Caco-2 (cell line): ENCODE results near the gene TGFA. TPM values are rescaled to one million over a fixed set of nuclear protein-coding genes. Genes with fewer than 3 reads are reported as not detected.

ENCODE experiments used
- BruUV-seq: library from RNA; stranded (reverse); fragments of 400-500 nt; replicated peaks from 2 replicates; lab custom pipeline; 2021; lab: Mats Ljungman, UMichigan
- CTCF ChIA-PET: fragments of 300-600 bp; sonication (Branson Sonifier 250); formaldehyde crosslinking; loops from one replicate; lab custom pipeline; 2022; ENCODE audit warnings: antibody characterized with exemption; lab: Charles Lee
- POLR2A ChIA-PET: fragments of 300-600 bp; sonication (Branson Sonifier 250); formaldehyde crosslinking; loops from one replicate; lab custom pipeline; 2022; ENCODE audit warnings: antibody characterized with exemption; lab: Charles Lee
- DNase-seq, 2 experiments: peaks; one replicate each; pipeline versions ENCODE4 v3.0.0 to v3.0.0-alpha.2; 2020 to 2022
- H3K27me3 ChIP-seq: replicated peaks from 2 replicates; pipeline ENCODE4 v1.6.0; 2011; ENCODE audit warnings: low read length; ENCODE audit not compliant: control insufficient read depth, insufficient read depth
- H3K36me3 ChIP-seq: 2 replicates; pipeline ENCODE4 v1.5.1; 2011; ENCODE audit warnings: low read length; ENCODE audit not compliant: control insufficient read depth, insufficient read depth
- H3K4me1 ChIP-seq: fragments of 250-450 bp; sonication (Bioruptor Pico); 2 replicates; pipeline ENCODE4 v1.5.1; 2020; ENCODE audit warnings: mild to moderate bottlenecking
- H3K4me3 ChIP-seq: 2 replicates; pipeline ENCODE4 v1.5.1; 2011; ENCODE audit warnings: low read depth, mild to moderate bottlenecking, control low read depth, low read length
- H3K9me3 ChIP-seq: fragments of 250-450 bp; sonication (Bioruptor Pico); 2 replicates; pipeline ENCODE4 v1.5.1; 2020; ENCODE audit warnings: mild to moderate bottlenecking, moderate library complexity
- H3K27ac Mint-ChIP-seq: one replicate; pipeline ENCODE4 v1.8.0; 2022; ENCODE audit warnings: mixed read lengths; ENCODE audit not compliant: unreplicated experiment
- H3K27me3 Mint-ChIP-seq: one replicate; pipeline ENCODE4 v1.8.0; 2022; ENCODE audit warnings: mixed read lengths; ENCODE audit not compliant: insufficient read depth, unreplicated experiment
- H3K36me3 Mint-ChIP-seq: one replicate; pipeline ENCODE4 v1.8.0; 2022; ENCODE audit warnings: mild to moderate bottlenecking, mixed read lengths; ENCODE audit not compliant: insufficient read depth, unreplicated experiment
- H3K4me1 Mint-ChIP-seq: one replicate; pipeline ENCODE4 v1.8.0; 2022; ENCODE audit warnings: low read depth, mixed read lengths; ENCODE audit not compliant: unreplicated experiment
- H3K4me3 Mint-ChIP-seq: one replicate; pipeline ENCODE4 v1.8.0; 2022; ENCODE audit warnings: mild to moderate bottlenecking, moderate library complexity, mixed read lengths; ENCODE audit not compliant: unreplicated experiment
- H3K9me3 Mint-ChIP-seq: one replicate; pipeline ENCODE4 v1.8.0; 2022; ENCODE audit warnings: mixed read lengths; ENCODE audit not compliant: unreplicated experiment
- intact Hi-C: fragments of 100-400 bp; cut with micrococcal nuclease; formaldehyde crosslinking; loops from one replicate; pipeline ENCODE4 v1.10.0; 2022; ENCODE audit not compliant: unreplicated experiment
- total RNA-seq: library from RNA; stranded (reverse); gene quantifications from 2 replicates; pipeline ENCODE4 v1.2.3, GENCODE V29; 2022
- TF ChIP-seq, protein P1 (sequence below), 2 experiments: fragments of 200-600 bp in 1 of 2; IDR thresholded peaks; 1 replicate in 1 of 2; 2 replicates in 1 of 2; pipeline versions ENCODE4 v1.5.1 to v1.8.0; 2011 to 2022; ENCODE audit warnings: antibody characterized with exemption in 1 of 2, control low read depth in 1 of 2, inconsistent platforms in 1 of 2, low read depth in 1 of 2, low read length in 1 of 2, mild to moderate bottlenecking in 1 of 2, moderate library complexity in 1 of 2; ENCODE audit not compliant: insufficient read depth in 1 of 2, severe bottlenecking in 1 of 2, unreplicated experiment in 1 of 2

TGFA gene
- total RNA-seq, 1 experiment from 2014 or later, result 0.70 TPM

DNA sequence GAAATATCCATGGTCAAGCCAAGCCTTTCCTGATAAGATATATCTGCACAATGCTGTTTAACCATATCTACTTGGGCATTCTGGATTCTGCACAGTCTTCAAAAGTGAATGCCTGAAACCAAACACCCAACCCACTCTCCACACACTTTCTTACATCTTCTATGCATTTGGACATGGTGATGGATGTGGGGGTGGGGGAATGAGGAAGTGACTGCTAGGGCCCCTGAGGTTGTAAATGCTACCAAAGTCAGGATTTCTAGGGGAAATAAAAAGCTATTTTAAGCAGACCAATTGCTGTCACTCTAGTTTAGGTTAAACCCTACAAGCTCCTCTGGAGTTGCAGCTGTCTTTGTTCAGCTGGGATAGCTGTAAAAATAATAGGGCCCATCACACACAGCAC, 26.7 kb upstream of the TGFA start:
- TF ChIP-seq, protein P1, sequence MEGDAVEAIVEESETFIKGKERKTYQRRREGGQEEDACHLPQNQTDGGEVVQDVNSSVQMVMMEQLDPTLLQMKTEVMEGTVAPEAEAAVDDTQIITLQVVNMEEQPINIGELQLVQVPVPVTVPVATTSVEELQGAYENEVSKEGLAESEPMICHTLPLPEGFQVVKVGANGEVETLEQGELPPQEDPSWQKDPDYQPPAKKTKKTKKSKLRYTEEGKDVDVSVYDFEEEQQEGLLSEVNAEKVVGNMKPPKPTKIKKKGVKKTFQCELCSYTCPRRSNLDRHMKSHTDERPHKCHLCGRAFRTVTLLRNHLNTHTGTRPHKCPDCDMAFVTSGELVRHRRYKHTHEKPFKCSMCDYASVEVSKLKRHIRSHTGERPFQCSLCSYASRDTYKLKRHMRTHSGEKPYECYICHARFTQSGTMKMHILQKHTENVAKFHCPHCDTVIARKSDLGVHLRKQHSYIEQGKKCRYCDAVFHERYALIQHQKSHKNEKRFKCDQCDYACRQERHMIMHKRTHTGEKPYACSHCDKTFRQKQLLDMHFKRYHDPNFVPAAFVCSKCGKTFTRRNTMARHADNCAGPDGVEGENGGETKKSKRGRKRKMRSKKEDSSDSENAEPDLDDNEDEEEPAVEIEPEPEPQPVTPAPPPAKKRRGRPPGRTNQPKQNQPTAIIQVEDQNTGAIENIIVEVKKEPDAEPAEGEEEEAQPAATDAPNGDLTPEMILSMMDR (IDR thresholded peaks at IDR 0.05; ENCODE audit: insufficient read depth in 1 of 2, low read depth in 1 of 2, low read length in 1 of 2, severe bottlenecking in 1 of 2, unreplicated experiment in 1 of 2), result no peak
- Histone ChIP-seq H3K4me1 (no peaks in the 10 kb centered on the region), H3K27me3 (no peaks in the 10 kb centered on the region), H3K9me3 (no peaks in the 10 kb centered on the region), H3K36me3 (no peaks in the 10 kb centered on the region), H3K4me3 (no peak overlapping the region)
- ChIA-PET CTCF (no interaction called here), POLR2A (no interaction called here)
- BruUV-seq, result no TSS peak
- H3K9me3 Mint-ChIP-seq, result no peaks in the 10 kb centered on the region
- no peak overlapping the region for H3K27ac Mint-ChIP-seq
- H3K4me3 Mint-ChIP-seq, result no peak overlapping the region
- H3K27me3 Mint-ChIP-seq, result peaks cover 12% of the 10 kb centered on the region
- no peak for DNase-seq
- intact Hi-C loops, result no loop called here
- H3K36me3 Mint-ChIP-seq, result no peaks in the 10 kb centered on the region
- no peaks in the 10 kb centered on the region for H3K4me1 Mint-ChIP-seq

DNA sequence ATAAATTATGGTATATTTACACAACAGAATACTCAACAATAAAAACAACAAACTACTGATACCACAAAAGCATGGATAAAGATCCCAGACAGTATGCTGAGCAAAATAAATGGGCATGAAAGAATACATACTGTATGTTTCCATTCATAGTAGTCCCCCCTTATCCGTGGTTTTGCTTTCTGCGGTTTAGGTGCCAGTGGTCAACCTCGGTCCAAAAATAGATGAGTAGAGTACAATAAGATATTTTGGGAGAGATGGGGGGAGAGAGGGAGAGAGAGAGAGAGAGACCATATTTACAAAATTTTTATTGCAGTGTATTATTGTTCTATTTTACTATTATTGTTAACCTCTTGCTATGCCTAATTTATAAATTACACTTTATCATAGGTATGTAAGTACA, 21.0 kb upstream of the TGFA start:
- Histone ChIP-seq H3K27me3 (no peaks in the 10 kb centered on the region; the same call in none of the 2 replicates), H3K4me1 (peaks cover 8% of the 10 kb centered on the region; the same call in 1 of the 2 replicates), H3K4me3 (no peak overlapping the region), H3K36me3 (no peaks in the 10 kb centered on the region), H3K9me3 (no peaks in the 10 kb centered on the region)
- DNase-seq, result no peak
- no peak overlapping the region for H3K4me3 Mint-ChIP-seq
- H3K27ac Mint-ChIP-seq, result no peak overlapping the region
- intact Hi-C loops, result no loop called here
- CTCF ChIA-PET, result no interaction called here
- H3K36me3 Mint-ChIP-seq, result no peaks in the 10 kb centered on the region
- H3K27me3 Mint-ChIP-seq, result peaks cover 20% of the 10 kb centered on the region
- TF ChIP-seq, protein P1 (IDR thresholded peaks at IDR 0.05; ENCODE audit: insufficient read depth in 1 of 2, low read depth in 1 of 2, low read length in 1 of 2, severe bottlenecking in 1 of 2, unreplicated experiment in 1 of 2), result no peak
- POLR2A ChIA-PET, result no interaction called here
- no TSS peak for BruUV-seq
- H3K9me3 Mint-ChIP-seq, result no peaks in the 10 kb centered on the region
- peaks cover 11% of the 10 kb centered on the region for H3K4me1 Mint-ChIP-seq

DNA sequence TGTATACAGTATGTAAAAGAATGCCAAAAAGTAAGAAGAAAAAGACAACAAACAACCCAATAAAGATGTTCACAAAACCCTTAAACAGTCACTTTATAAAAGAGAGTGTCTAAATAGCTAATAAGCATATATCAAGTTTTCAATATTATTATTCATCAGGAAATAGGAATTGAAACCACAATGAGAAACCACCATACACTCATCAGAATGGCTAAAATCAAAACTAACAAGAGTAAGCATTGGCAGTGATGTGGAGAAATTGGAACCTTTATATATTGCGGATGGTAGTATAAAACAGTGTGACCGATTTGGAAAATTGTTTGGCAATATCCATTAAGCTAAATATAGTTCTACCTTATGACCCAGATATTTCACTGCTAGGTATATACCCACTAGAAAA, 20.5 kb upstream of the TGFA start:
- H3K9me3 ChIP-seq, result no peaks in the 10 kb centered on the region
- H3K4me3 Mint-ChIP-seq, result no peak overlapping the region
- no TSS peak for BruUV-seq
- intact Hi-C loops, result no loop called here
- H3K27ac Mint-ChIP-seq, result no peak overlapping the region
- H3K27me3 ChIP-seq, result no peaks in the 10 kb centered on the region; the same call in none of the 2 replicates
- ChIA-PET CTCF (no interaction called here), POLR2A (no interaction called here)
- H3K36me3 Mint-ChIP-seq, result no peaks in the 10 kb centered on the region
- H3K4me1 ChIP-seq, result peaks cover 9% of the 10 kb centered on the region; the same call in 1 of the 2 replicates
- H3K36me3 ChIP-seq, result no peaks in the 10 kb centered on the region
- peaks cover 20% of the 10 kb centered on the region for H3K27me3 Mint-ChIP-seq
- no peaks in the 10 kb centered on the region for H3K9me3 Mint-ChIP-seq
- H3K4me1 Mint-ChIP-seq, result peaks cover 11% of the 10 kb centered on the region
- TF ChIP-seq, protein P1 (IDR thresholded peaks at IDR 0.05; ENCODE audit: insufficient read depth in 1 of 2, low read depth in 1 of 2, low read length in 1 of 2, severe bottlenecking in 1 of 2, unreplicated experiment in 1 of 2), result no peak
- no peak for DNase-seq
- no peak overlapping the region for H3K4me3 ChIP-seq
